Posterior vena cava (tissue), 2 donors: ENCODE measurements around the gene POLRMT. TPM values are rescaled to one million over a fixed set of nuclear protein-coding genes. Genes with fewer than 3 reads are reported as not detected.

Source experiments
- DNase-seq: peaks from one replicate; pipeline ENCODE4 v3.0.0-alpha.2; 2020; ENCODE audit warnings: low spot score
- intact Hi-C, 2 donors: fragments of 100-400 bp; cut with DNase I; formaldehyde crosslinking; loops; one replicate each; pipeline versions ENCODE4 v1.14.1 to v1.14.2; 2022 to 2023
- total RNA-seq, 2 donors: library from RNA; stranded (reverse); fragmentation: NEBNext Ultra II Directional; extraction: Animal tissue kit (Norgen Biotek cat#: 25700); gene quantifications; one replicate each; pipeline ENCODE4 v1.2.1, GENCODE V29; 2021
- donor health status: DM: yes; HTN: yes; CAD: no.
- donor health status: DM: yes; HTN: yes; CAD: no.

POLRMT gene
- total RNA-seq, 2 donors from 2014 or later = 25.6 to 30.7 TPM

- intact Hi-C loops = loop anchor here in 1 of 2 donors (10.0 kb wide), 1 partner anchor 60 kb away; the partner anchor contains the start of genes FGF22 and POLRMT
- peak; percentile 69 for DNase-seq
Measured at GRCh38 chr19:574658-575526, 58.4 kb downstream of the POLRMT start.

DNA sequence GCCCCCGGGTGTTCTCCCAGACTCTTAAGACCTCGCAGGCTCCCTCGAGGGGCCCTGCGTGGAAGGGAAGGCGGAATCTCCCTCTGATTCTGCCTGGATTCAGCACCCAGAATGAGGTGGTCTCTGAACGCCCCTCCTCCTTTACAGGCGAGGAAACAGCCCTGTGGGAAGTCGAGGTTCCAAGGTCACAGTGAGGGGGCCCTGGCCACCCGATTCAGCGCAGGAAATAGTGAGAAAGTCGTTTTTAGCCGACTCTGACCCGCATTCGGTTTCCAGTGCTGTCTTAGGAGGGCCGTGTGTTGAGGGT lies 59.9 kb downstream of the POLRMT start:
- intact Hi-C loops = loop anchor here in 1 of 2 donors (10.0 kb wide), 1 partner anchor 61 kb away; the partner anchor contains the start of genes FGF22 and POLRMT
- DNase-seq = no peak

DNA sequence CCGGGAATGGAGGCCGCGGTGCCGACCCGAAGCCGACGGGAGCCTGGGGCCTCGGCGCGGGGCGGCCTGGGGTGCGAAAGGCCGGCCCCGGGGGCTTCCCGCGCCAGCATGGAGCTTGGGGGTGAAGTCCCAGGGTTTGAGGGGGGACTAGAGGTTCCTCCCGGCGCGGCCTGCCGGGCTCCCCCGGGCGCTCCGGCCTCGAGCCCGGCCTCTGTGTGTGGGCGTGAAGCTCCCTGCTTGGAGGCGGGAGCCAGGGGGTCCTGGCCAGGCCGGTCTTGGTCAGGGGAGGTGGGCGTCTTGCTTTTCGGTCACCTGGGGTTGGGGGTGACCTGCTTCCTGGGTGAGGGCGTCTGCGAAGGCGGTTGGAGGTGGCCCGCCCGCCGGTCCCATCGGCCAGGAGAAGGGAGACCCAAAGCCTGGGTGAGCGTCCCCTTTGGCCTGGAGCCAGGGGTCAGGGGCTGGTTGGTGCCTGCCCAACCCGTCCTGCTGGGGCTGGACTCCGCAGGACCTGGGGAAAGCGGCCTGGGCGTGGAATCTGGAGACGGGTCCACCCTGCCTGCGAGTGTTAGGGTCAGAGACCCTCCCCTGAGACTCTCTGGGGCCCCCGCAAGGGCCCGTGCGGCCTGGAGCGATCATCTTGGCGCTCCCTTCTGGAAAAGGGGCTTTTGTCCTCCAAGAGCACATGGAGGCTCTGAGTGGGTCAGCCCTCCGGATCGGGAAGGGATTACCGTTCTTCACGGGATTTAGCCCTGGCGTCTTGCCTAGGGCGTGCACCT lies 60.4 kb downstream of the POLRMT start:
- intact Hi-C loops = loop anchor here in 1 of 2 donors (10.0 kb wide), 1 partner anchor 62 kb away; the partner anchor contains the start of genes FGF22 and POLRMT
- DNase-seq = peak; percentile 85

GRCh38 chr19:572140-572742 lies 61.1 kb downstream of the POLRMT start, which contains the start of gene BSG:
TSS of gene BSG (plus strand) at chr19:572596. CDS start at chr19:572635, 39 bp downstream.
- peak; percentile 100 for DNase-seq
- intact Hi-C loops = loop anchor here in 1 of 2 donors (10.0 kb wide), 1 partner anchor 63 kb away; the partner anchor contains the start of genes FGF22 and POLRMT

DNA sequence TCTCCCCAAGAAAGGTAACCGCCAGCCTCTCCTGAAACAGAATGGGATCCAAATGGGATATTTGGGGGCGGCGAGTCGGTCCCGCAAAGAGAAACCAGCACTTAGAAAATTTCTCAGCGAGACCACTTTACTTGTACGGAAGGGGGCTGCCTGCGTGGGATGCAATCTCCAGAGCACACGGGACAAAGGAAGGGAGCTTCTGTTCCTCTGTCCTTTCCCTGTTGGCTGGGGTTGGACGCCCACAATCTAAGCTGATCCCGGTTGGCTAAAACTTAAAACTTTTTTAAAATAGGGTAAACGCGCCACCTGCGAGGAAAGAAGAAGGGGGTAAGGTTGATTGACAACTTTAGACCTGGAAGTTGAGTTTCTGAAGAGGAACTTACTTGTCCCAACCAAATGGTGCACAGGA lies 61.8 kb downstream of the POLRMT start:
- intact Hi-C loops = loop anchor here in 1 of 2 donors (10.0 kb wide), 1 partner anchor 63 kb away; the partner anchor contains the start of genes FGF22 and POLRMT

DNA sequence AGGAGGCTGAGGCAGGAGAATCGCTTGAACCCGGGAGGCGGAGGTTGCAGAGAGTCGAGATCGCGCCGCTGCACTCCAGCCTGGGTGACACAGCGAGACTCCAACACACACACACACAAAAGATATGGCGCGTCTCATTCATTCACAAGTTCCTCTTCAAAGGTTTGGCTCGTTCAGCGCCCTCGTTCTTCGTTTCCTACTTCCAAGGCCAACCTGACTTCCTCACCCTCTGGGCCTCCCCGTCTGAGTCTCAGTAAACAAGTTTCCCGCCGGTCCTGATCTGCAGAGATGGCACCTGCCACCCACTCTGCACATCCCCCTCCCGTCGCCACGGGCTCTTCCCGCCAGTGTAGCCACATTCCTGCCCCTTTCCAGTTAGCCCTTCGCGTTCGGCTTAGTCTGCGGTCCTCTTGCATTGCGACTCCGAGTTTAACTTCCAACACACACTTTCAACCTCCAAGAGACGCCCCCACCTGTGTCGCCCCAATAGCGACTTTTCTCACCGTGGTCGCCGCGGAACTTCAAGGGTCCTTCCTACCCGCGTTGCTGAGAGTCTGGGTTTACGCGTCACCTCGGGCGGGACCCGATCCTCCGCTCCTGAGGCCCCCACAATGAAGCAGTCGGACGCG lies 62.3 kb downstream of the POLRMT start:
- DNase-seq = peak; percentile 81
- intact Hi-C loops = loop anchor here in 1 of 2 donors (10.0 kb wide), 1 partner anchor 64 kb away; the partner anchor contains the start of genes FGF22 and POLRMT

More for the DNA sequence above, 61.8 kb downstream of the POLRMT start:
- DNase-seq = no peak

- peak; percentile 64 for DNase-seq
- intact Hi-C loops = loop anchor here in 1 of 2 donors (10.0 kb wide), 1 partner anchor 65 kb away; the partner anchor contains the start of genes FGF22 and POLRMT
Measured at GRCh38 chr19:570251-570686, 63.1 kb downstream of the POLRMT start.

DNA sequence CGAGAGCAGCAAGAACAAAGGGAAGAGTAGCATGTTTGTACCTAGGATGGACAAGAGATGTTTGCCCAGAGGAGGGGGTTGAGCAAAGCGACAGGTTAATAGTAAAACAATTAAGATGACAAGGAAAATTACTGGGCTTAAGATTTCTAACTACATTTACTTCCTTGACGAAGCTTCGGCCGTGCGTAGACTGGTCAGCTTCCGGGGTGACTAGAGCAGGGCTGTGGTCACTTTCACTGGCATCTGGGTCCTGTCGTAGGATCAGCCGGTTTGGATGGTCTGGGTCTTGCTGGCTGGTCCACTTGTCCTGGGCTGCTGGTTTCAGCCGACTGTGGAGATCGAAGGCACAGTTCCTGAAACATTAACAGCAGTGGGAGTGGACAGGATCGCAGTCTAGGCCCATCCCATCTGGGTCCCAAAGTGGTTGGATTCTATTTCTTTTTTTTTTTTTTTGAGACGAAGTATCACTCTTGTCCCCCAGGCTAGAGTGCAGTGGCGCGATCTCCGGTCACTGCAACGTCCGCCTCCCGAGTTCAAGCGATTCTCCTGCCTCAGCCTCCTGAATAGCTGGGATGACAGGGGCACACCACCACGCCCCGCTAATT lies 65.9 kb downstream of the POLRMT start:
- DNase-seq = no peak
- intact Hi-C loops = no loop called here

Other genes with a start within 250 kb of the POLRMT start
- 1 to 10 TPM; 1.1 to 2.9 TPM for gene C2CD4C, start 224.4 kb downstream of the POLRMT start, total RNA-seq
- gene SHC2, start 172.5 kb downstream of the POLRMT start, total RNA-seq = 10 to 100 TPM; 21.0 to 21.9 TPM
- gene MADCAM1, start 137.1 kb downstream of the POLRMT start, total RNA-seq = under 1 TPM in 1 of 2 donors, not detected in 1; 0.42 TPM
- 10 to 100 TPM; 21.0 to 21.2 TPM for gene TPGS1, start 126.0 kb downstream of the POLRMT start, total RNA-seq
- gene CDC34, start 101.8 kb downstream of the POLRMT start, total RNA-seq = 10 to 100 TPM; 41.1 to 45.8 TPM
- gene GZMM, start 89.5 kb downstream of the POLRMT start, total RNA-seq = under 1 TPM; 0.74 to 0.76 TPM
- 100 to 1,000 TPM; 288 to 300 TPM for gene BSG, start 60.9 kb downstream of the POLRMT start, total RNA-seq
- under 1 TPM; 0.10 to 0.37 TPM for gene HCN2, start 43.7 kb downstream of the POLRMT start, total RNA-seq
- under 1 TPM in 1 of 2 donors, not detected in 1; 0.37 TPM for gene FGF22, start 6.3 kb upstream of the POLRMT start, total RNA-seq
- 10 to 100 TPM; 24.5 to 27.1 TPM for gene RNF126, start 29.7 kb upstream of the POLRMT start, total RNA-seq
- 100 to 1,000 TPM; 234 to 270 TPM for gene FSTL3, start 42.9 kb upstream of the POLRMT start, total RNA-seq
- not detected for gene PRSS57, start 61.9 kb upstream of the POLRMT start, total RNA-seq
- 100 to 1,000 TPM in 1 of 2 donors, 10 to 100 TPM in 1; 89.6 to 128 TPM for gene PALM, start 75.4 kb upstream of the POLRMT start, total RNA-seq
- under 1 TPM in 1 of 2 donors, not detected in 1; 0.14 TPM for gene MISP, start 117.6 kb upstream of the POLRMT start, total RNA-seq
- 100 to 1,000 TPM; 151 to 168 TPM for gene PTBP1, start 163.9 kb upstream of the POLRMT start, total RNA-seq
- gene PLPPR3, start 188.4 kb upstream of the POLRMT start, total RNA-seq = not detected
- under 1 TPM in 1 of 2 donors, not detected in 1; 0.29 TPM for gene AZU1, start 194.3 kb upstream of the POLRMT start, total RNA-seq
- gene PRTN3, start 207.5 kb upstream of the POLRMT start, total RNA-seq = under 1 TPM in 1 of 2 donors, not detected in 1; 0.38 TPM
- 1 to 10 TPM in 1 of 2 donors, under 1 TPM in 1; 0.33 to 2.2 TPM for gene ELANE, start 218.8 kb upstream of the POLRMT start, total RNA-seq
- gene CFD, start 226.1 kb upstream of the POLRMT start, total RNA-seq = 100 to 1,000 TPM; 122 to 297 TPM